Mesenchymal stem cell (in vitro differentiated cells and primary cell): ENCODE data around the gene ARHGEF25.

Source experiments
- DNase-seq: peaks from one replicate; pipeline ENCODE4 v3.0.0-alpha.2; 2013
- H2AFZ ChIP-seq: one replicate; pipeline ENCODE4 v1.6.1; 2013; ENCODE audit warnings: low read depth, mild to moderate bottlenecking, control low read depth, inconsistent platforms, low read length, moderate library complexity
- H2AK5ac ChIP-seq: 2 replicates; pipeline ENCODE4 v1.6.1; 2013; ENCODE audit warnings: low read length, moderate library complexity, mild to moderate bottlenecking, inconsistent platforms; ENCODE audit not compliant: severe bottlenecking
- H2BK120ac ChIP-seq: one replicate; pipeline ENCODE4 v1.6.1; 2013; ENCODE audit warnings: low read depth, mild to moderate bottlenecking, inconsistent platforms, low read length, moderate library complexity
- H2BK12ac ChIP-seq, 2 experiments: one replicate each; pipeline ENCODE4 v1.6.1; 2013; ENCODE audit warnings: inconsistent platforms in 2 of 2, low read length in 2 of 2, mild to moderate bottlenecking in 2 of 2, moderate library complexity in 2 of 2, control low read depth in 1 of 2
- H2BK15ac ChIP-seq: one replicate; pipeline ENCODE4 v1.6.1; 2013; ENCODE audit warnings: mild to moderate bottlenecking, low read depth, inconsistent platforms; ENCODE audit not compliant: poor library complexity, severe bottlenecking
- H2BK5ac ChIP-seq: 2 replicates; pipeline ENCODE4 v1.6.1; 2013; ENCODE audit warnings: low read depth, mild to moderate bottlenecking, low read length, control low read depth, inconsistent platforms; ENCODE audit not compliant: poor library complexity, severe bottlenecking
- H3K14ac ChIP-seq, 2 experiments: one replicate each; pipeline ENCODE4 v1.6.1; 2013; ENCODE audit warnings: inconsistent platforms in 2 of 2, low read length in 2 of 2, control low read depth in 1 of 2, mild to moderate bottlenecking in 1 of 2, moderate library complexity in 1 of 2
- H3K18ac ChIP-seq, 2 experiments: one replicate each; pipeline ENCODE4 v1.6.1; 2013; ENCODE audit warnings: inconsistent platforms in 2 of 2, low read length in 2 of 2, control low read depth in 1 of 2, low read depth in 1 of 2, mild to moderate bottlenecking in 1 of 2
- H3K23ac ChIP-seq, 2 experiments: one replicate each; pipeline ENCODE4 v1.6.1; 2013; ENCODE audit warnings: inconsistent platforms in 2 of 2, low read length in 2 of 2, mild to moderate bottlenecking in 2 of 2, moderate library complexity in 2 of 2, control low read depth in 1 of 2
- H3K27ac ChIP-seq: 2 replicates; pipeline ENCODE4 v1.5.1; 2013; ENCODE audit warnings: mild to moderate bottlenecking, moderate library complexity, low read length, control low read depth, inconsistent platforms; ENCODE audit not compliant: poor library complexity, severe bottlenecking
- H3K27me3 ChIP-seq, 2 experiments: 2 replicates each; pipeline versions ENCODE4 v1.6.1 to v1.7.0; 2013; ENCODE audit warnings: low read length in 2 of 2, mild to moderate bottlenecking in 2 of 2, moderate library complexity in 2 of 2, control low read depth in 1 of 2, inconsistent platforms in 1 of 2; ENCODE audit not compliant: control insufficient read depth in 1 of 2, insufficient read depth in 1 of 2
- H3K36me3 ChIP-seq, 2 experiments: 2 replicates each; pipeline versions ENCODE4 v1.6.1 to v1.7.0; 2013; ENCODE audit warnings: low read length in 2 of 2, control low read depth in 1 of 2, inconsistent platforms in 1 of 2, low read depth in 1 of 2, mild to moderate bottlenecking in 1 of 2; ENCODE audit not compliant: insufficient read depth in 2 of 2, control insufficient read depth in 1 of 2
- H3K4ac ChIP-seq, 2 experiments: one replicate each; pipeline ENCODE4 v1.6.1; 2013; ENCODE audit warnings: inconsistent platforms in 2 of 2, low read length in 2 of 2, mild to moderate bottlenecking in 2 of 2, moderate library complexity in 2 of 2, control low read depth in 1 of 2, low read depth in 1 of 2
- H3K4me1 ChIP-seq: 2 replicates; pipeline ENCODE4 v1.6.1; 2013; ENCODE audit warnings: low read depth, low read length, control low read depth; ENCODE audit not compliant: control insufficient read depth, insufficient read depth
- H3K4me2 ChIP-seq: 2 replicates; pipeline ENCODE4 v1.6.1; 2013; ENCODE audit warnings: low read length, mild to moderate bottlenecking, inconsistent platforms; ENCODE audit not compliant: poor library complexity, severe bottlenecking
- H3K4me3 ChIP-seq, 2 experiments: 2 replicates each; pipeline versions ENCODE4 v1.5.1 to v1.7.0; 2013; ENCODE audit warnings: low read length in 2 of 2, mild to moderate bottlenecking in 2 of 2, control low read depth in 1 of 2, low read depth in 1 of 2; ENCODE audit not compliant: insufficient read depth in 1 of 2
- H3K79me1 ChIP-seq: replicated peaks from 2 replicates; pipeline ENCODE4 v1.6.1; 2013; ENCODE audit warnings: mild to moderate bottlenecking, control low read depth, low read length, inconsistent platforms; ENCODE audit not compliant: poor library complexity, severe bottlenecking
- H3K9ac ChIP-seq: 2 replicates; pipeline ENCODE4 v1.7.0; 2013; ENCODE audit warnings: mild to moderate bottlenecking, low read length, moderate library complexity
- H3K9me3 ChIP-seq: 2 replicates; pipeline ENCODE4 v1.7.0; 2013; ENCODE audit warnings: mild to moderate bottlenecking, low read length; ENCODE audit not compliant: control insufficient read depth
- H4K8ac ChIP-seq: one replicate; pipeline ENCODE4 v1.6.1; 2013; ENCODE audit warnings: inconsistent platforms, mild to moderate bottlenecking, low read length, moderate library complexity
- H4K91ac ChIP-seq: one replicate; pipeline ENCODE4 v1.6.1; 2013; ENCODE audit warnings: mild to moderate bottlenecking, low read length, inconsistent platforms
- WGBS: methylation state at CpG from one replicate; pipeline ENCODE4 v1.1.7; 2013; ENCODE audit warnings: mixed read lengths; 5-methylcytosine and 5-hydroxymethylcytosine counted together

The ARHGEF25 gene

GRCh38 chr12:57590864-57591781 is 20.1 kb upstream of the ARHGEF25 start, which contains the start of gene PIP4K2C:
Gene PIP4K2C (plus strand): TSS chr12:57591192. CDS start chr12:57591290, 98 bp downstream.
- no peak within 1 kb of the TSS for H3K14ac ChIP-seq
- H3K27ac ChIP-seq, result peak within 1 kb of the TSS; percentile 19
- H2AK5ac ChIP-seq, result no peak within 1 kb of the TSS
- peak within 1 kb of the TSS; percentile 69 for H2BK15ac ChIP-seq
- H3K36me3 ChIP-seq, result peaks cover 0 to 12% of the 10 kb centered on the region in 2 experiments
- peak within 1 kb of the TSS; percentile 19 for H2BK120ac ChIP-seq
- peak within 1 kb of the TSS; percentile 35 to 75 for H3K4ac ChIP-seq
- H3K4me3 ChIP-seq, result peak within 1 kb of the TSS; percentile 85 to 97
- DNase-seq, result peak; percentile 49
- H3K18ac ChIP-seq, result peak within 1 kb of the TSS; percentile 83 to 92
- H3K27me3 ChIP-seq, result peaks cover 18 to 51% of the 10 kb centered on the region in 2 experiments
- peak within 1 kb of the TSS; percentile 96 for H2AFZ ChIP-seq
- H3K4me1 ChIP-seq, result peaks cover 15% of the 10 kb centered on the region
- peak within 1 kb of the TSS; percentile 80 for H2BK5ac ChIP-seq
- peaks cover 33% of the 10 kb centered on the region for H3K79me1 ChIP-seq
- no peaks in the 10 kb centered on the region for H3K9me3 ChIP-seq
- peak within 1 kb of the TSS; percentile 100 for H3K4me2 ChIP-seq
- WGBS, result under 1% methylated on average over 68 of the region's 69 CpGs
- H3K23ac ChIP-seq, result peak within 1 kb of the TSS in 1 of 2 experiments; percentile 65
- H3K9ac ChIP-seq, result peak within 1 kb of the TSS; percentile 79
- peak within 1 kb of the TSS; percentile 80 for H4K91ac ChIP-seq
- peak within 1 kb of the TSS; percentile 57 to 66 for H2BK12ac ChIP-seq
- H4K8ac ChIP-seq, result peak within 1 kb of the TSS; percentile 97

DNA sequence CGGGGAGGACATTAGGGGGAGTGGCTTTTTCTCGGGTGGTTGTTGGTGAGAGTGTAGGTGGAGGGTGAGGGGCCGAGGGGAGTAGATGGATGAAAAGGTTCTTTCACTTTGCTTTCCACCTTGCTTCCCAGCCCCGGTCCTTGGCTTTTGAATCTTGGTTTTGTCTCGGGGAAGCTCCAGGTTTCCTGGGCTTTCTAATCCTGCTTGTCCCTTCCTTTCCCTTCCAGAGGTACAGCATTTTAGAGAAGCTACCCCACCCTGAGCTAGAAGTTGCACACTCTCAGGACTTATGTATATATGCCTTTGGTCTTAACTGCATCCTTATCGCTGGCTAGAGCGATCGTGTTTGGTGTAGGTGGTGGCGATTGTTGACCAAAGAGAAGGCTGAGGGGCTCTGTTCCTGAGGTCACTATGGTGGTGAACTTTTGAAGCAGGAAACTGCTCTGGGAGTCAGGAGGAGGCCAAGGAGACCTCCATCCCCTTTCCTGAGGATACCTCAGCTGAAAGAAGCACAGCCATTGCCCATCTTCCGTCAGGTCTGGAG is 19.4 kb upstream of the ARHGEF25 start:
- Histone ChIP-seq H2AFZ (peak overlapping the region; percentile 75), H3K4me1 (peaks cover 15% of the 10 kb centered on the region), H2BK15ac (no peak overlapping the region), H3K23ac (no peak overlapping the region), H3K9me3 (no peaks in the 10 kb centered on the region), H3K18ac (no peak overlapping the region), H2BK120ac (no peak overlapping the region), H3K27me3 (peaks cover 14 to 44% of the 10 kb centered on the region in 2 experiments), H2BK12ac (no peak overlapping the region), H3K27ac (no peak overlapping the region), H3K4ac (no peak overlapping the region), H3K4me2 (peak overlapping the region; percentile 100), H3K36me3 (peaks cover 3 to 14% of the 10 kb centered on the region in 2 experiments), H3K4me3 (peak overlapping the region; percentile 85 to 97), H4K91ac (no peak overlapping the region), H3K79me1 (peaks cover 33% of the 10 kb centered on the region), H2AK5ac (no peak overlapping the region), H3K14ac (no peak overlapping the region), H2BK5ac (no peak overlapping the region), H4K8ac (no peak overlapping the region), H3K9ac (peak overlapping the region; percentile 79)
- 48% methylated on average over 9 of the region's 10 CpGs for WGBS
- no peak for DNase-seq

DNA sequence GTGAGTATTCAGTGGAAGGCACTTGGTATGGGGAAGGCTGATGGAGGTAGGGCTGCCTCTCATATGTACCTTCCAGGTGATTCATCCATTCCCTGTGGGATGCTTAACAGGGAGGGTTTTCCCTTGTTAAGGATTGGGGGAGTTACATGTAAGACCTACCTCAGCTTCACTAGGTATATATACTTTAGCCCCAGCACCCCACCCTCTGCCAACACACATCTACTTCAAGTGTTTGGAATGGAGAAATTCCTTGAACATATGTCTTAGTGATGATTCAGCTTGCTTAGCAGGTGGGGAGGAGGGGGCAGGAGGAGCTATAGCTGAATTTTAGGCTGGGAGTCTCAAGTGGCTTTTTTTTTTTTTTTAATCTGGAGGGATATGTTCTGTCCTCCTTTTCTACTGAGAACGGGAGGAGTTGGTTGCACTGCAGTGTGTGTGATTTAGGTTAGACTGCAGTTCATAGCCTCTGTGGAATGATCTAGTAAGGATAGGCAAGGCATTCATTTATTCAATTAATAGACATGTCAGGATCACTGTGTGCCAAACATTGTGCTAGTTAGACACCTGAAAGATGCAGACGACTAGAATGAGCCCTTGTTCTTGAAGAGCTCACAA is 18.6 kb upstream of the ARHGEF25 start:
- WGBS, result 98% methylated on average over 2 of the region's 2 CpGs
- Histone ChIP-seq H3K4me3 (no peak overlapping the region), H3K36me3 (peaks cover 4 to 14% of the 10 kb centered on the region in 2 experiments), H2BK15ac (no peak overlapping the region), H2BK120ac (no peak overlapping the region), H3K18ac (no peak overlapping the region), H3K79me1 (peaks cover 33% of the 10 kb centered on the region), H2BK12ac (no peak overlapping the region), H3K9me3 (no peaks in the 10 kb centered on the region), H3K23ac (no peak overlapping the region), H2AFZ (no peak overlapping the region), H3K14ac (no peak overlapping the region), H3K9ac (no peak overlapping the region), H2AK5ac (no peak overlapping the region), H3K4me1 (peaks cover 15% of the 10 kb centered on the region), H3K4ac (no peak overlapping the region), H2BK5ac (no peak overlapping the region), H4K91ac (no peak overlapping the region), H3K4me2 (no peak overlapping the region), H3K27ac (no peak overlapping the region), H3K27me3 (peaks cover 10 to 36% of the 10 kb centered on the region in 2 experiments), H4K8ac (no peak overlapping the region)
- DNase-seq, result no peak

DNA sequence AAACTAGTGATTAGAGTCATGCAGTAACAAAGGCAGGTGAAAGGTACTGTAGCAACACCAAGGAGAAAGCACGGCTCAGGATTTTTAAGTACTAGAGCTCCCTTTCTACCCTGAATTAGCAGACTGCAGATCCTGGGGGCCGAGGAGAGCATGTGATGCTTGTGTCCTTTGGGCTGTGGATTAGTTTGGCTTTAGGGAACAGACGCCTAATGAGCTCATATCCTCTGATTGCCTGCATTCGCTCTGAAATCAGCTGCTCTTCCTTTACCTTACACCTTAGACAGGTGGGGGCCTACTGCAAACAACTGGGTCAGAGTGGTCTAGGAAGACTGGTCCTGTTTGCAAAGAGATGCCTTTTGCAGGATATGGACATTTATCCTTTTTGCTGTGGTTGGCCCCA is 18.0 kb upstream of the ARHGEF25 start:
- H3K9ac ChIP-seq, result no peak overlapping the region
- peaks cover 5 to 30% of the 10 kb centered on the region in 2 experiments for H3K27me3 ChIP-seq
- H2BK5ac ChIP-seq, result no peak overlapping the region
- no peak overlapping the region for H3K4ac ChIP-seq
- H4K8ac ChIP-seq, result no peak overlapping the region
- peaks cover 4 to 17% of the 10 kb centered on the region in 2 experiments for H3K36me3 ChIP-seq
- WGBS, result 90% methylated on average over 2 of the region's 4 CpGs
- no peak overlapping the region for H2AK5ac ChIP-seq
- H3K4me3 ChIP-seq, result no peak overlapping the region
- peak overlapping the region; percentile 27 for H4K91ac ChIP-seq
- no peak overlapping the region for H2BK120ac ChIP-seq
- no peak overlapping the region for H2BK12ac ChIP-seq
- no peak overlapping the region for H3K27ac ChIP-seq
- DNase-seq, result no peak
- peaks cover 15% of the 10 kb centered on the region for H3K4me1 ChIP-seq
- no peak overlapping the region for H2BK15ac ChIP-seq
- no peak overlapping the region for H3K18ac ChIP-seq
- no peak overlapping the region for H2AFZ ChIP-seq
- no peaks in the 10 kb centered on the region for H3K9me3 ChIP-seq
- no peak overlapping the region for H3K14ac ChIP-seq
- no peak overlapping the region for H3K23ac ChIP-seq
- peaks cover 33% of the 10 kb centered on the region for H3K79me1 ChIP-seq
- no peak overlapping the region for H3K4me2 ChIP-seq
